DND-41 (cell line): ENCODE data around the gene COLEC12.

ENCODE experiments used
- EZH2 ChIP-seq: IDR thresholded peaks from 3 replicates; pipeline ENCODE4 v1.6.1; 2012; ENCODE audit warnings: borderline replicate concordance, low read depth, mild to moderate bottlenecking, moderate library complexity, low read length, inconsistent platforms; ENCODE audit not compliant: severe bottlenecking
- TF ChIP-seq, protein P1 (sequence below): IDR thresholded peaks from 2 replicates; pipeline ENCODE4 v1.5.1; 2012; ENCODE audit warnings: borderline replicate concordance, low read length, moderate library complexity, mild to moderate bottlenecking; ENCODE audit not compliant: poor library complexity, severe bottlenecking; ENCODE audit errors: extremely low read depth

DNA sequence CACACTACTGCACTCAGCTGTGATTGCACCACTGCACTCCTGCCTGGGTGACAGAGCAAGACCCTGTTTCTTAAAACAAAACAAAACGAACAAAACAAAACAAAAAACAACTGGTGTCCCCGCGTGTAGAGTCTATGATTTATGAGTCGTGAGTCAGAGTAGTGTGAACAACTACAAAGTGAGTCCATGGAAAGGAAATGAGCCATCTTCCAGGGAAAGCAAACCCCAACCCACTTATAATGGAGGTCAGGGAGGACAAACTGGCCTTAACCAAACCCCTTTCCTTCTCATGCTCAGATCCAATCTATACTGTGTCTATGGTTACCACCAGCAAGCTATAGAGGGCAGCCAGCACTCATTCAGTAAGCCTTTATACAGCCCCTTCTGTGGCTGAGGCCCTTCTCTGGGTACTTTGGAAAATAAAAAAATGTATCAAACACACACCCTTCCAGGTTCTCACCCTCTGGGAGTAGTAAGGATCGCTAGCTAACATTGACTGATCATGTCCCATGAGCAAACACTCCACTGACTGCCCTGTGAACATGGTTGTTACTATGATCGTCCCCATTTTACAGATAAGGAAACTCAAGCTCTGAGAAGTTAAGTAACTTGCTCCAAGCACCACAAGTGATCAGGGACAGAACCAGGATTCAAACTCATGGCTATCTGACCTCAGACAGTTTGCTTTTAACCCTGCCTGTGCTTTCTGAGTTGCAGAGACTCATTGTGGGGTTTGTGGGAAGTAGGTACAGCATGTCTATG lies 24.7 kb upstream of the COLEC12 start:
- TF ChIP-seq, protein P1, sequence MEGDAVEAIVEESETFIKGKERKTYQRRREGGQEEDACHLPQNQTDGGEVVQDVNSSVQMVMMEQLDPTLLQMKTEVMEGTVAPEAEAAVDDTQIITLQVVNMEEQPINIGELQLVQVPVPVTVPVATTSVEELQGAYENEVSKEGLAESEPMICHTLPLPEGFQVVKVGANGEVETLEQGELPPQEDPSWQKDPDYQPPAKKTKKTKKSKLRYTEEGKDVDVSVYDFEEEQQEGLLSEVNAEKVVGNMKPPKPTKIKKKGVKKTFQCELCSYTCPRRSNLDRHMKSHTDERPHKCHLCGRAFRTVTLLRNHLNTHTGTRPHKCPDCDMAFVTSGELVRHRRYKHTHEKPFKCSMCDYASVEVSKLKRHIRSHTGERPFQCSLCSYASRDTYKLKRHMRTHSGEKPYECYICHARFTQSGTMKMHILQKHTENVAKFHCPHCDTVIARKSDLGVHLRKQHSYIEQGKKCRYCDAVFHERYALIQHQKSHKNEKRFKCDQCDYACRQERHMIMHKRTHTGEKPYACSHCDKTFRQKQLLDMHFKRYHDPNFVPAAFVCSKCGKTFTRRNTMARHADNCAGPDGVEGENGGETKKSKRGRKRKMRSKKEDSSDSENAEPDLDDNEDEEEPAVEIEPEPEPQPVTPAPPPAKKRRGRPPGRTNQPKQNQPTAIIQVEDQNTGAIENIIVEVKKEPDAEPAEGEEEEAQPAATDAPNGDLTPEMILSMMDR = no peak
- no peak for TF ChIP-seq EZH2
